K562 (cell line): ENCODE results near the gene TBC1D1. TPM values are rescaled to one million over a fixed set of nuclear protein-coding genes. Genes with fewer than 3 reads are reported as not detected.

Experiments used
- ATAC-seq: fragments of 200-7000 bp; cut with Tn5 transposase; 3 replicates; pipeline ENCODE4 v1.9.1; 2020; ENCODE audit warnings: moderate library complexity
- BruUV-seq: library from RNA; stranded (reverse); fragments of 400-500 nt; replicated peaks from 2 replicates; lab custom pipeline; 2021; lab: Mats Ljungman, UMichigan
- CTCF ChIA-PET: fragments of 300-600 bp; formaldehyde crosslinking; extraction: SDS; loops from one replicate; lab custom pipeline; 2021; ENCODE audit warnings: low intra/inter-chr PET ratio; lab: Yijun Ruan, JAX
- POLR2A ChIA-PET: fragments of 300-600, 350-650 bp; sonication (Branson Sonifier 250); formaldehyde crosslinking; extraction: SDS; loops from one replicate; lab custom pipeline; 2021; ENCODE audit warnings: antibody characterized with exemption, inconsistent platforms; lab: Yijun Ruan, JAX
- DNase-seq, 4 experiments: peaks; one replicate each; pipeline versions ENCODE4 v3.0.0 to v3.0.0-alpha.2; 2011 to 2018; ENCODE audit warnings: low spot score in 3 of 4, mixed read lengths in 3 of 4; ENCODE audit errors: extremely low read depth in 1 of 4
- FAIRE-seq: peaks from 2 replicates; lab custom pipeline; 2011; peaks lifted over from hg19 to GRCh38; lab: Jason Lieb, UNC
- H2AFZ ChIP-seq: 2 replicates; pipeline ENCODE4 v1.6.0; 2011; ENCODE audit warnings: low read depth, low read length, control low read depth, inconsistent platforms
- H3K27ac ChIP-seq: fragments of 200-600 bp; 3 replicates; pipeline ENCODE4 v1.8.0; 2011; ENCODE audit warnings: low read depth, mild to moderate bottlenecking, control low read depth, inconsistent platforms, low read length, moderate library complexity, mixed read lengths; ENCODE audit errors: extremely low read depth
- H3K27me3 ChIP-seq, 2 experiments: fragments of 300-600 bp in 1 of 2; 2 replicates in 1 of 2; 3 replicates in 1 of 2; pipeline versions ENCODE4 v1.6.0 to v1.8.0; 2011; ENCODE audit warnings: inconsistent platforms in 2 of 2, low read length in 2 of 2, mild to moderate bottlenecking in 1 of 2, mixed read lengths in 1 of 2, moderate library complexity in 1 of 2; ENCODE audit not compliant: control insufficient read depth in 2 of 2, insufficient read depth in 2 of 2
- H3K36me3 ChIP-seq: fragments of 300-600 bp; 3 replicates; pipeline ENCODE4 v1.8.0; 2011; ENCODE audit warnings: mild to moderate bottlenecking, low read length, inconsistent platforms; ENCODE audit not compliant: control insufficient read depth, insufficient read depth
- H3K4me1 ChIP-seq, 2 experiments: fragments of 200-600 bp in 1 of 2; replicated peaks in 1 of 2; 2 replicates in 1 of 2; 3 replicates in 1 of 2; pipeline versions ENCODE4 v1.5.1 to v1.8.0; 2011; ENCODE audit warnings: inconsistent platforms in 2 of 2, low read length in 2 of 2, mild to moderate bottlenecking in 1 of 2, mixed read lengths in 1 of 2, moderate library complexity in 1 of 2; ENCODE audit not compliant: control insufficient read depth in 2 of 2, insufficient read depth in 2 of 2
- H3K4me2 ChIP-seq: 2 replicates; pipeline ENCODE4 v1.6.1; 2011; ENCODE audit warnings: low read length, control low read depth, inconsistent platforms, mixed read lengths; ENCODE audit not compliant: insufficient read depth
- H3K4me3 ChIP-seq: fragments of 200-600 bp; sonication (generic), shearing (Covaris generic); 2 replicates; pipeline ENCODE4 v1.5.1; 2016; ENCODE audit warnings: control low read depth, inconsistent platforms
- H3K79me2 ChIP-seq: fragments of 200-600 bp; 3 replicates; pipeline ENCODE4 v1.8.0; 2011; ENCODE audit warnings: low read length, inconsistent platforms; ENCODE audit not compliant: control insufficient read depth, insufficient read depth
- H3K9ac ChIP-seq, 2 experiments: 2 replicates each; pipeline versions ENCODE4 v1.6.0 to v1.6.1; 2011; ENCODE audit warnings: low read depth in 2 of 2, low read length in 2 of 2, control low read depth in 1 of 2, inconsistent platforms in 1 of 2, mild to moderate bottlenecking in 1 of 2, mixed read lengths in 1 of 2; ENCODE audit not compliant: insufficient read depth in 1 of 2
- H3K9me1 ChIP-seq: one replicate; pipeline ENCODE4 v1.6.0; 2011; ENCODE audit warnings: inconsistent platforms, mild to moderate bottlenecking, low read length, moderate library complexity; ENCODE audit not compliant: control insufficient read depth, insufficient read depth
- H3K9me3 ChIP-seq: replicated peaks from 2 replicates; pipeline ENCODE4 v1.5.1; 2011; ENCODE audit warnings: low read depth, low read length, inconsistent platforms; ENCODE audit not compliant: control insufficient read depth, insufficient read depth
- H4K20me1 ChIP-seq: replicated peaks from 2 replicates; pipeline ENCODE4 v1.6.1; 2011; ENCODE audit warnings: low read length, inconsistent platforms, mixed read lengths; ENCODE audit not compliant: control insufficient read depth, insufficient read depth
- CEBPG ChIP-seq, 3 experiments: fragments of 200-800 bp in 1 of 3; sonication (Bioruptor generic) in 1 of 3; sonication (generic) in 1 of 3; formaldehyde crosslinking in 1 of 3; IDR thresholded peaks in 2 of 3; conservative IDR thresholded peaks in 1 of 3; 2 replicates each; pipeline versions ENCODE4 v1.6.1 to v1.8.0; 2016 to 2022; ENCODE audit warnings: missing compliant biosample characterization in 2 of 3, missing genetic modification characterization in 2 of 3, mild to moderate bottlenecking in 1 of 3, missing genetic modification reagents in 1 of 3
- ERF ChIP-seq: fragments of 450-650 bp; formaldehyde crosslinking; IDR thresholded peaks from 2 replicates; pipeline ENCODE4 v1.4.0; 2020; ENCODE audit warnings: mild to moderate bottlenecking, mixed read lengths
- HES1 ChIP-seq: fragments of 450-650 bp; IDR thresholded peaks from 2 replicates; pipeline ENCODE4 v1.6.1; 2016; ENCODE audit warnings: low read depth, mild to moderate bottlenecking, moderate library complexity
- KLF10 ChIP-seq: fragments of 250-450 bp; sonication (Bioruptor Pico); IDR thresholded peaks from 2 replicates; pipeline ENCODE4 v1.6.1; 2021; ENCODE audit warnings: matching md5 sums
- LCOR ChIP-seq: sonication (generic); formaldehyde crosslinking; IDR thresholded peaks from 2 replicates; pipeline ENCODE4 v1.8.0; 2022; ENCODE audit warnings: mild to moderate bottlenecking, missing genetic modification reagents
- MNT ChIP-seq, 2 experiments: fragments of 450-650 bp; conservative IDR thresholded peaks; 2 replicates each; pipeline ENCODE4 v1.6.1; 2017; ENCODE audit warnings: mild to moderate bottlenecking in 2 of 2, moderate library complexity in 2 of 2
- NFIC ChIP-seq: fragments of 450-650 bp; IDR thresholded peaks from 2 replicates; pipeline ENCODE4 v1.6.1; 2017; ENCODE audit warnings: mild to moderate bottlenecking, inconsistent platforms
- NFIX ChIP-seq: fragments of 250-450 bp; sonication (Bioruptor Pico); IDR thresholded peaks from 2 replicates; pipeline ENCODE4 v1.4.0; 2020; ENCODE audit warnings: low read depth, mild to moderate bottlenecking, moderate library complexity
- RNF219 ChIP-seq: fragments of 250-450 bp; sonication (Bioruptor Pico); IDR thresholded peaks from 2 replicates; pipeline ENCODE4 v1.5.0; 2022; ENCODE audit warnings: mild to moderate bottlenecking
- SNAPC5 ChIP-seq: fragments of 250-450 bp; sonication (Bioruptor Pico); IDR thresholded peaks from 2 replicates; pipeline ENCODE4 v1.8.0; 2021; ENCODE audit warnings: moderate library complexity, mild to moderate bottlenecking, inconsistent platforms
- ZFP36 ChIP-seq: fragments of 150-350 bp; IDR thresholded peaks from 2 replicates; pipeline ENCODE4 v1.6.1; 2018; ENCODE audit warnings: low read length, low read depth; ENCODE audit not compliant: partially characterized antibody
- ZNF277 ChIP-seq: fragments of 250-450 bp; sonication (Bioruptor Pico); IDR thresholded peaks from 2 replicates; pipeline ENCODE4 v1.8.0; 2022; ENCODE audit warnings: inconsistent platforms, mild to moderate bottlenecking, moderate library complexity, borderline replicate concordance
- WGBS: fragments of 100-300 bp; shearing (Covaris generic); methylation state at CpG from one replicate; pipeline ENCODE4 v1.1.6; 2016; ENCODE audit warnings: low coverage, mixed read lengths; ENCODE audit not compliant: insufficient coverage; ENCODE audit errors: missing lambda C conversion rate; 5-methylcytosine and 5-hydroxymethylcytosine counted together
- in situ Hi-C: fragments of 300-500 bp; cut with MboI; formaldehyde crosslinking; loops from 4 replicates; pipeline ENCODE4 v1.15.0; 2018; ENCODE audit warnings: inconsistent platforms, mixed read lengths
- intact Hi-C: fragments of 100-400 bp; cut with micrococcal nuclease; formaldehyde crosslinking; loops from 2 replicates; pipeline ENCODE4 v1.14.2; 2022
- polyA plus RNA-seq, 8 experiments: library from polyadenylated mRNA; depleted of rRNA in 4 of 8; stranded (reverse) in 5 of 8; unstranded in 3 of 8; fragments of >200 nt; fragmentation: Nextera tagmentation in 2 of 8; fragmentation: Illumina TruSeq in 1 of 8; extraction: Ambion mirVana in 2 of 8; extraction: Trizol in 1 of 8; gene quantifications; 2 replicates each; pipeline versions ENCODE4 v1.2.1 to v1.2.3, GENCODE V29; 2011 to 2014; ENCODE audit warnings: inconsistent platforms in 1 of 8, missing spikeins in 1 of 8
- total RNA-seq, 7 experiments: library from RNA; depleted of rRNA in 6 of 7; stranded (reverse); fragments of >200 nt in 6 of 7; fragmentation: Illumina TruSeq in 2 of 7; extraction: Trizol in 2 of 7; gene quantifications; 2 replicates each; pipeline versions ENCODE4 v1.2.1 to v1.2.3, GENCODE V29; 2011 to 2021; ENCODE audit warnings: low replicate concordance in 1 of 7

Gene TBC1D1
- total and polyA plus RNA-seq, 9 of the 15 experiments (the other 6 are each of a cell fraction or from before 2014, with no cell fraction given): 0.59 to 14.2 (median 8.8) TPM

- TF ChIP-seq SNAPC5 (CRISPR knock-in tag) (no peak), LCOR (CRISPR knock-in tag) (no peak), MNT (conservative IDR thresholded peaks at IDR 0.05) (no peak), RNF219 (CRISPR knock-in tag) (no peak)
Measured at GRCh38 chr4:38040619-38041018, 149.7 kb downstream of the TBC1D1 start (continued).

- no peaks in the 10 kb centered on the region for H3K36me3 ChIP-seq
- H3K4me2 ChIP-seq: no peak overlapping the region
- DNase-seq (no peak), FAIRE-seq (no peak), ATAC-seq (no peak)
- H4K20me1 ChIP-seq: no peaks in the 10 kb centered on the region
- CTCF ChIA-PET: no interaction called here
- H2AFZ ChIP-seq: no peak overlapping the region
- TF ChIP-seq ZFP36 (peak; percentile 13), HES1 (no peak), ZNF277 (no peak), CEBPG (CRISPR knock-in tag; IDR thresholded peaks at IDR 0.05) (no peak), CEBPG (tag; conservative IDR thresholded peaks at IDR 0.05 in 1 of 2, IDR thresholded peaks at IDR 0.05 in 1 of 2) (peak in 1 of 2 experiments; percentile 35; a peak in 2 of 4 replicates), NFIC (peak; percentile 87), ERF (CRISPR knock-in tag) (no peak), NFIX (CRISPR knock-in tag) (peak; percentile 52), KLF10 (CRISPR knock-in tag) (no peak)
- WGBS: under 1% methylated on average over 7 of the region's 7 CpGs
- in situ Hi-C loops: no loop called here
- H3K4me3 ChIP-seq: no peak overlapping the region
- no peaks in the 10 kb centered on the region for H3K4me1 ChIP-seq
- no TSS peak for BruUV-seq
- POLR2A ChIA-PET: no interaction called here
- H3K27me3 ChIP-seq: peaks cover 8 to 9% of the 10 kb centered on the region in 2 experiments; a peak in 3 of 5 replicates
- no peaks in the 10 kb centered on the region for H3K79me2 ChIP-seq
- H3K9ac ChIP-seq: no peak overlapping the region
- no peaks in the 10 kb centered on the region for H3K9me3 ChIP-seq
- intact Hi-C loops: no loop called here
- H3K27ac ChIP-seq: no peak overlapping the region
- no peaks in the 10 kb centered on the region for H3K9me1 ChIP-seq
Measured at GRCh38 chr4:38044060-38044459, 153.2 kb downstream of the TBC1D1 start.
